IMR-90 (cell line): ENCODE measurements around the gene SIGLEC12. TPM values are rescaled to one million over a fixed set of nuclear protein-coding genes. Genes with fewer than 3 reads are reported as not detected.

Source experiments
- ATAC-seq: fragments of 200-7000 bp; cut with Tn5 transposase; 2 replicates; pipeline ENCODE4 v1.9.1; 2020; ENCODE audit warnings: low read depth, mild to moderate bottlenecking, moderate library complexity
- BruUV-seq: library from RNA; stranded (reverse); fragments of 400-500 nt; replicated peaks from 2 replicates; lab custom pipeline; 2021; lab: Mats Ljungman, UMichigan
- CTCF ChIA-PET: fragments of 300-600 bp; formaldehyde crosslinking; extraction: SDS; loops from one replicate; lab custom pipeline; 2021; ENCODE audit warnings: antibody characterized with exemption; lab: Yijun Ruan, JAX
- POLR2A ChIA-PET: fragments of 300-600 bp; sonication (Branson Sonifier 250); formaldehyde crosslinking; loops from one replicate; lab custom pipeline; 2022; ENCODE audit warnings: antibody characterized with exemption; ENCODE audit not compliant: unreplicated experiment; lab: Charles Lee
- DNase-seq: peaks from one replicate; pipeline ENCODE4 v3.0.0; 2013
- H2AFZ ChIP-seq: replicated peaks from 2 replicates; pipeline ENCODE3; 2013; ENCODE audit warnings: low read length, mild to moderate bottlenecking; ENCODE audit not compliant: poor library complexity
- H2AK5ac ChIP-seq: 2 replicates; pipeline ENCODE4 v1.6.1; 2013; ENCODE audit warnings: low read depth, low read length, inconsistent platforms
- H2AK9ac ChIP-seq: replicated peaks from 2 replicates; pipeline ENCODE3; 2013; ENCODE audit warnings: mild to moderate bottlenecking, low read depth, low read length, moderate library complexity; ENCODE audit not compliant: poor library complexity
- H2BK120ac ChIP-seq: 2 replicates; pipeline ENCODE4 v1.6.1; 2013; ENCODE audit warnings: low read depth, low read length, inconsistent platforms
- H2BK15ac ChIP-seq: 3 replicates; pipeline ENCODE4 v1.6.1; 2013; ENCODE audit warnings: low read depth, low read length, inconsistent platforms
- H2BK20ac ChIP-seq: 2 replicates; pipeline ENCODE4 v1.6.1; 2013; ENCODE audit warnings: low read depth, mild to moderate bottlenecking, inconsistent platforms, low read length, moderate library complexity
- H2BK5ac ChIP-seq: 2 replicates; pipeline ENCODE4 v1.6.1; 2013; ENCODE audit warnings: mild to moderate bottlenecking, low read depth, low read length, inconsistent platforms; ENCODE audit not compliant: poor library complexity, severe bottlenecking
- H3K14ac ChIP-seq: replicated peaks from 2 replicates; pipeline ENCODE4 v1.6.1; 2013; ENCODE audit warnings: low read depth, low read length, inconsistent platforms
- H3K18ac ChIP-seq: 2 replicates; pipeline ENCODE4 v1.6.1; 2013; ENCODE audit warnings: low read depth, low read length, control low read depth
- H3K23ac ChIP-seq: 2 replicates; pipeline ENCODE4 v1.6.1; 2013; ENCODE audit warnings: low read depth, low read length, inconsistent platforms
- H3K27ac ChIP-seq: 2 replicates; pipeline ENCODE4 v1.5.1; 2013; ENCODE audit warnings: mild to moderate bottlenecking, control low read depth, low read length; ENCODE audit not compliant: insufficient read depth
- H3K27me3 ChIP-seq: 2 replicates; pipeline ENCODE4 v1.6.1; 2013; ENCODE audit warnings: low read length; ENCODE audit not compliant: control insufficient read depth, insufficient read depth
- H3K36me3 ChIP-seq: 2 replicates; pipeline ENCODE4 v1.6.1; 2013; ENCODE audit warnings: low read length, mixed read lengths; ENCODE audit not compliant: control insufficient read depth, insufficient read depth
- H3K4ac ChIP-seq: 2 replicates; pipeline ENCODE4 v1.6.1; 2013; ENCODE audit warnings: low read depth, low read length, inconsistent platforms
- H3K4me1 ChIP-seq: 2 replicates; pipeline ENCODE4 v1.6.1; 2013; ENCODE audit warnings: low read length, mixed read lengths; ENCODE audit not compliant: control insufficient read depth, insufficient read depth
- H3K4me2 ChIP-seq: 2 replicates; pipeline ENCODE4 v1.6.1; 2013; ENCODE audit warnings: low read depth, mild to moderate bottlenecking, control low read depth, low read length, moderate library complexity
- H3K4me3 ChIP-seq: 2 replicates; pipeline ENCODE4 v1.5.1; 2013; ENCODE audit warnings: low read depth, mild to moderate bottlenecking, control low read depth, low read length, moderate library complexity; ENCODE audit not compliant: insufficient read depth
- H3K56ac ChIP-seq: 2 replicates; pipeline ENCODE4 v1.6.1; 2013; ENCODE audit warnings: low read length, inconsistent platforms; ENCODE audit not compliant: insufficient read depth; ENCODE audit errors: extremely low read depth
- H3K79me1 ChIP-seq, 2 experiments: 2 replicates each; pipeline ENCODE4 v1.6.1; 2013; ENCODE audit warnings: low read length in 2 of 2, inconsistent platforms in 1 of 2, low read depth in 1 of 2
- H3K9ac ChIP-seq: 2 replicates; pipeline ENCODE4 v1.6.1; 2013; ENCODE audit warnings: low read depth, low read length, control low read depth
- H3K9me1 ChIP-seq: 2 replicates; pipeline ENCODE4 v1.6.1; 2013; ENCODE audit warnings: low read length, inconsistent platforms; ENCODE audit not compliant: insufficient read depth
- H3K9me3 ChIP-seq: 2 replicates; pipeline ENCODE4 v1.6.1; 2013; ENCODE audit warnings: low read length; ENCODE audit not compliant: control insufficient read depth, insufficient read depth
- H4K20me1 ChIP-seq: 2 replicates; pipeline ENCODE4 v1.6.1; 2013; ENCODE audit warnings: low read length, inconsistent platforms; ENCODE audit not compliant: insufficient read depth
- H4K5ac ChIP-seq: 2 replicates; pipeline ENCODE4 v1.6.1; 2013; ENCODE audit warnings: mild to moderate bottlenecking, low read depth, low read length, control low read depth
- H4K8ac ChIP-seq, 2 experiments: 2 replicates each; pipeline ENCODE4 v1.6.1; 2013; ENCODE audit warnings: low read depth in 2 of 2, low read length in 2 of 2, control low read depth in 1 of 2, inconsistent platforms in 1 of 2
- H4K91ac ChIP-seq: 2 replicates; pipeline ENCODE4 v1.6.1; 2013; ENCODE audit warnings: low read depth, low read length, inconsistent platforms; ENCODE audit not compliant: insufficient read depth
- BHLHE40 ChIP-seq: fragments of 150-350 bp; IDR thresholded peaks from 2 replicates; pipeline ENCODE4 v1.6.1; 2016; ENCODE audit warnings: mild to moderate bottlenecking, low read depth, low read length
- CEBPB ChIP-seq: IDR thresholded peaks from 2 replicates; pipeline ENCODE4 v1.6.1; 2012; ENCODE audit warnings: low read depth, low read length, improper control_type of control experiment
- CHD1 ChIP-seq: IDR thresholded peaks from 2 replicates; pipeline ENCODE4 v1.6.1; 2012; ENCODE audit warnings: low read depth, low read length, improper control_type of control experiment
- CTCF ChIP-seq: conservative IDR thresholded peaks from 2 replicates; pipeline ENCODE4 v1.5.1; 2012; ENCODE audit warnings: mild to moderate bottlenecking, low read depth, low read length, improper control_type of control experiment
- FOS ChIP-seq: fragments of 150-350 bp; IDR thresholded peaks from 2 replicates; pipeline ENCODE4 v1.6.1; 2016; ENCODE audit warnings: low read depth, low read length
- MAFK ChIP-seq: IDR thresholded peaks from 2 replicates; pipeline ENCODE4 v1.6.1; 2012; ENCODE audit warnings: low read depth, low read length, improper control_type of control experiment
- MAZ ChIP-seq: IDR thresholded peaks from 2 replicates; pipeline ENCODE4 v1.6.1; 2012; ENCODE audit warnings: low read depth, mild to moderate bottlenecking, low read length, improper control_type of control experiment, moderate library complexity, borderline replicate concordance
- MXI1 ChIP-seq: IDR thresholded peaks from 2 replicates; pipeline ENCODE4 v1.6.1; 2012; ENCODE audit warnings: low read depth, mild to moderate bottlenecking, low read length, moderate library complexity, borderline replicate concordance
- NFE2L2 ChIP-seq: fragments of 150-350 bp; IDR thresholded peaks from 2 replicates; pipeline ENCODE4 v1.6.1; 2016; ENCODE audit warnings: low read depth, mild to moderate bottlenecking, low read length
- POLR2A ChIP-seq: IDR thresholded peaks from 2 replicates; pipeline ENCODE4 v1.6.1; 2012; ENCODE audit warnings: mild to moderate bottlenecking, low read depth, low read length
- RAD21 ChIP-seq: IDR thresholded peaks from 2 replicates; pipeline ENCODE4 v1.6.1; 2012; ENCODE audit warnings: low read length, improper control_type of control experiment
- RCOR1 ChIP-seq: IDR thresholded peaks from 2 replicates; pipeline ENCODE4 v1.6.1; 2012; ENCODE audit warnings: mild to moderate bottlenecking, low read length, improper control_type of control experiment; ENCODE audit not compliant: insufficient replicate concordance
- RFX5 ChIP-seq: IDR thresholded peaks from 2 replicates; pipeline ENCODE4 v1.8.0; 2012; ENCODE audit warnings: low read depth, mild to moderate bottlenecking, low read length, moderate library complexity
- SMC3 ChIP-seq: fragments of 150-350 bp; IDR thresholded peaks from 2 replicates; pipeline ENCODE4 v1.6.1; 2016; ENCODE audit warnings: low read depth, mild to moderate bottlenecking, antibody characterized with exemption, low read length, moderate library complexity
- USF2 ChIP-seq: fragments of 150-350 bp; IDR thresholded peaks from 2 replicates; pipeline ENCODE4 v1.6.1; 2017; ENCODE audit warnings: mild to moderate bottlenecking, antibody characterized with exemption, low read length, low read depth
- WGBS, 2 experiments: methylation state at CpG; one replicate each; pipeline versions ENCODE4 v1.1.5 to v1.1.7; 2013; ENCODE audit warnings: missing lambda C conversion rate in 2 of 2; ENCODE audit not compliant: insufficient read length in 1 of 2; ENCODE audit errors: extremely low coverage in 2 of 2; 5-methylcytosine and 5-hydroxymethylcytosine counted together
- dilution Hi-C: fragments of 300-500 bp; cut with HindIII; formaldehyde crosslinking; loops from one replicate; pipeline ENCODE4 v1.14.3; 2018; ENCODE audit warnings: low sequenced_read_pairs; ENCODE audit not compliant: unreplicated experiment
- in situ Hi-C: fragments of 300-500 bp; cut with MboI; formaldehyde crosslinking; loops from 3 replicates; pipeline ENCODE4 v1.14.3; 2019; ENCODE audit warnings: low sequenced_read_pairs, inconsistent platforms, mixed read lengths
- intact Hi-C: fragments of 100-400 bp; cut with micrococcal nuclease; formaldehyde crosslinking; loops from 2 replicates; pipeline ENCODE4 v1.10.0; 2022
- polyA plus RNA-seq, 3 experiments: library from polyadenylated mRNA; depleted of rRNA; stranded (reverse); fragments of >200 nt; gene quantifications; 2 replicates each; pipeline ENCODE4 v1.2.3, GENCODE V29; 2012; ENCODE audit warnings: low replicate concordance in 1 of 3
- total RNA-seq: library from RNA; depleted of rRNA; stranded (reverse); fragments of >200 nt; gene quantifications from 2 replicates; pipeline ENCODE4 v1.2.3, GENCODE V29; 2012
- TF ChIP-seq, protein P1 (sequence below): fragments of 150-350 bp; IDR thresholded peaks from 2 replicates; pipeline ENCODE4 v1.6.1; 2016; ENCODE audit warnings: low read depth, mild to moderate bottlenecking, low read length, moderate library complexity, borderline replicate concordance

Gene SIGLEC12
- total and polyA plus RNA-seq, 2 of the 4 experiments (the other 2 are of a cell fraction), result not detected

DNA sequence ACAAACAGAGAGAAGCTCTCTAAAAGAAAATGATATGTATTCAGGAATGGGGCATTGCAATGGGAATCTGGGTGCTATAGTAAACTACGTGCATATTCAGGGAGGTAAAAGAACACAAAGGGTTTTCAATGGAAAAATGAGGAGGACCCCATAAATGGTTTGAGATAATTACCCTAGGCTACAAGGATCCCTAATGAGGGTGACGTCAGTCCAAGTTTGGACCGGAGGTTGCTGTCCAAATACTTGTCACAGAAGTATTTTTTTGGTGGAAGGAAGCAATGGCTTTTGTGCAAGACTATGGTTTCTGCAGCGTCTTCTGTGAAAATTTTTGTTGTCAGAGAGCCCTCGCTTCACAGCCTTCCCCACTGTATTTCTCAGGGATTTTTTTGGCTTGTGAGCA, 24.3 kb downstream of the SIGLEC12 start:
- no peak overlapping the region for H3K9ac ChIP-seq
- peaks cover 10% of the 10 kb centered on the region; the same call in 1 of the 2 replicates for H3K9me3 ChIP-seq
- in situ Hi-C loops (no loop called here), dilution Hi-C loops (no loop called here), intact Hi-C loops (no loop called here)
- H3K14ac ChIP-seq, result no peak overlapping the region
- ATAC-seq (no peak), DNase-seq (no peak)
- H3K4me1 ChIP-seq, result no peaks in the 10 kb centered on the region
- no peak overlapping the region for H3K4ac ChIP-seq
- H3K18ac ChIP-seq, result no peak overlapping the region
- no peak overlapping the region for H4K91ac ChIP-seq
- no peak overlapping the region for H4K5ac ChIP-seq
- H3K4me2 ChIP-seq, result no peak overlapping the region
- no TSS peak for BruUV-seq
- ChIA-PET POLR2A (no interaction called here), CTCF (no interaction called here)
- no peak overlapping the region for H2AK9ac ChIP-seq
- H3K27me3 ChIP-seq, result no peaks in the 10 kb centered on the region
- TF ChIP-seq CEBPB (no peak), RCOR1 (no peak), FOS (no peak), MAZ (no peak), POLR2A (no peak), MAFK (no peak), USF2 (no peak), RFX5 (no peak), MXI1 (no peak), CTCF (no peak), BHLHE40 (no peak), NFE2L2 (no peak), SMC3 (no peak), RAD21 (no peak), CHD1 (no peak)
- TF ChIP-seq, protein P1, sequence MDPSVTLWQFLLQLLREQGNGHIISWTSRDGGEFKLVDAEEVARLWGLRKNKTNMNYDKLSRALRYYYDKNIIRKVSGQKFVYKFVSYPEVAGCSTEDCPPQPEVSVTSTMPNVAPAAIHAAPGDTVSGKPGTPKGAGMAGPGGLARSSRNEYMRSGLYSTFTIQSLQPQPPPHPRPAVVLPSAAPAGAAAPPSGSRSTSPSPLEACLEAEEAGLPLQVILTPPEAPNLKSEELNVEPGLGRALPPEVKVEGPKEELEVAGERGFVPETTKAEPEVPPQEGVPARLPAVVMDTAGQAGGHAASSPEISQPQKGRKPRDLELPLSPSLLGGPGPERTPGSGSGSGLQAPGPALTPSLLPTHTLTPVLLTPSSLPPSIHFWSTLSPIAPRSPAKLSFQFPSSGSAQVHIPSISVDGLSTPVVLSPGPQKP, result no peak
- no peaks in the 10 kb centered on the region for H4K20me1 ChIP-seq
- no peaks in the 10 kb centered on the region for H3K79me1 ChIP-seq
- no peak overlapping the region for H2BK20ac ChIP-seq
- no peak overlapping the region for H3K56ac ChIP-seq
- H3K23ac ChIP-seq, result no peak overlapping the region
- H2BK15ac ChIP-seq, result no peak overlapping the region
- no peak overlapping the region for H2AK5ac ChIP-seq
- H2BK5ac ChIP-seq, result no peak overlapping the region
- H2BK120ac ChIP-seq, result no peak overlapping the region
- no peaks in the 10 kb centered on the region for H3K36me3 ChIP-seq
- no peak overlapping the region for H3K4me3 ChIP-seq
- H3K9me1 ChIP-seq, result no peaks in the 10 kb centered on the region
- 67% methylated on average over 1 of the region's 5 CpGs; no CpG with 5 or more reads in 1 of the 2 experiments for WGBS, 2 experiments
- H3K27ac ChIP-seq, result no peak overlapping the region
- H2AFZ ChIP-seq, result no peak overlapping the region
- no peak overlapping the region for H4K8ac ChIP-seq
